Psoas muscle (tissue), 8 donors: ENCODE results near the gene ADARB1. TPM values are rescaled to one million over a fixed set of nuclear protein-coding genes. Genes with fewer than 3 reads are reported as not detected.
A peak's percentile ranks its signal among the peaks of the same experiment; 100 is the strongest.

Experiments used
- ATAC-seq, 4 donors: fragments of 200-7000 bp; cut with Tn5 transposase; one replicate each; pipeline ENCODE4 v1.9.1; 2020; ENCODE audit warnings: moderate library complexity in 3 of 4, mild to moderate bottlenecking in 2 of 4
- DNase-seq, 2 donors: peaks; one replicate each; pipeline ENCODE4 v3.0.0-alpha.2; 2020
- H3K27ac ChIP-seq: fragments of 200-600 bp; one replicate; pipeline ENCODE4 v1.8.0; 2022
- H3K27me3 ChIP-seq, 3 donors: fragments of 200-600 bp in 1 of 3; one replicate each; pipeline versions ENCODE4 v1.6.1 to v1.8.0; 2013 to 2022; ENCODE audit warnings: low read length in 2 of 3, mild to moderate bottlenecking in 2 of 3, moderate library complexity in 1 of 3; ENCODE audit not compliant: insufficient read depth in 3 of 3
- H3K36me3 ChIP-seq, 2 donors: fragments of 200-600 bp in 1 of 2; one replicate each; pipeline versions ENCODE4 v1.6.1 to v1.8.0; 2013 to 2022; ENCODE audit warnings: low read depth in 1 of 2, mild to moderate bottlenecking in 1 of 2, moderate library complexity in 1 of 2; ENCODE audit not compliant: insufficient read depth in 1 of 2
- H3K4me1 ChIP-seq: fragments of 200-600 bp; one replicate; pipeline ENCODE4 v1.8.0; 2022
- H3K4me3 ChIP-seq: fragments of 200-600 bp; one replicate; pipeline ENCODE4 v1.8.0; 2022; ENCODE audit warnings: mild to moderate bottlenecking
- H3K9me3 ChIP-seq: fragments of 200-600 bp; one replicate; pipeline ENCODE4 v1.8.0; 2022
- CTCF ChIP-seq: fragments of 200-600 bp; IDR thresholded peaks from one replicate; pipeline ENCODE4 v1.8.0; 2022; ENCODE audit warnings: antibody characterized with exemption
- WGBS, 3 donors: extraction: QIAGEN DNeasy Blood & Tissue Kit; methylation state at CpG; one replicate each; pipeline versions ENCODE4 v1.1.6 to v1.1.7; 2013; 5-methylcytosine and 5-hydroxymethylcytosine counted together
- intact Hi-C, 2 donors: fragments of 100-400 bp; cut with DNase I; formaldehyde crosslinking; loops; one replicate each; pipeline versions ENCODE4 v1.11.0 to v1.14.2; 2022
- polyA plus RNA-seq, 3 donors: library from polyadenylated mRNA; stranded (reverse); fragments of 200-250 nt; gene quantifications; one replicate each; pipeline ENCODE4 v1.2.3, GENCODE V29; 2013
- total RNA-seq, 4 donors: library from RNA; stranded (reverse); fragmentation: NEBNext Ultra II Directional in 2 of 4; extraction: Animal tissue kit (Norgen Biotek cat#: 25700) in 2 of 4; gene quantifications; one replicate each; pipeline versions ENCODE4 v1.2.1 to v1.2.4, GENCODE V29; 2021 to 2023
- donor health status: healthy with polysubstance abuse.
- donor health status: DM: no; HTN: no; CAD: no; lungs with moderate emphysema.
- donor health status: Bipolar disorder and iron deficiency.
- donor health status: healthy.
- donor health status: DM: yes; HTN: yes; CAD: no.
- donor health status: DM: no; HTN: no; CAD: no.
- donor health status: DM: no; HTN: no; CAD: no.
- donor health status: DM: yes; HTN: yes; CAD: no.

Gene ADARB1
- total and polyA plus RNA-seq, 7 donors, result 3.8 to 22.7 (median 6.9) TPM

GRCh38 chr21:45217010-45217409, 142.6 kb downstream of the ADARB1 start:
- ATAC-seq, result no peak
- intact Hi-C loops, result no loop called here
- Histone ChIP-seq H3K4me1 (no peaks in the 10 kb centered on the region), H3K36me3 (peaks cover 4 to 24% of the 10 kb centered on the region in 2 donors), H3K9me3 (peaks cover 9% of the 10 kb centered on the region), H3K27ac (no peak overlapping the region), H3K27me3 (no peaks in the 10 kb centered on the region), H3K4me3 (no peak overlapping the region)
- DNase-seq, result no peak
- no peak for TF ChIP-seq CTCF
- WGBS, 3 donors, result 81 to 84% (median 82%) methylated on average over 1 of the region's 1 CpG

GRCh38 chr21:45219517-45219916, 145.1 kb downstream of the ADARB1 start:
- Histone ChIP-seq H3K4me3 (no peak overlapping the region), H3K27ac (no peak overlapping the region), H3K27me3 (no peaks in the 10 kb centered on the region), H3K36me3 (peaks cover 4 to 38% of the 10 kb centered on the region in 2 donors), H3K4me1 (no peaks in the 10 kb centered on the region), H3K9me3 (peaks cover 9% of the 10 kb centered on the region)
- no peak for TF ChIP-seq CTCF
- intact Hi-C loops, result no loop called here
- no peak for ATAC-seq
- no peak for DNase-seq
- 89 to 92% (median 91%) methylated on average over 6 of the region's 6 CpGs for WGBS, 3 donors

DNA sequence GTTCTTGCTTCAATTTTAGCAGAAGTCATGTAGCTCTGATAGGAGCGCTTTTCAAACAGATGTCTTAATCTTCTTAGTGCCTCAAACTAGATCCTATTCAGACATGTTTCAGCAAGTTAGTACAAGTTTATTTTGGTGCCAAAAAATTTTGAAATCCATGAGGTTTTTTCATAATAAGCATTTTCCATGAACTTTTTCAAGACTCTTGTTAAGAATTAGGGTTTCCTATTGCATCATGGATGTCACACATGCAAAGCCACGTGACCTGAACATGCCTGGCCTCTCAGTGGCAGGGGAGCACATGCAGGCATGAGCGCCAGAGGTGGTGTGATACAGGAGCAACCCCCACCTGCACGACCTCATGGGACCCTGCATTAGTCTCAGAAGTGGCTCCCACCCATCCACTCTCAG, 145.7 kb downstream of the ADARB1 start:
- peak in 2 of 4 donors; percentile 30 to 55 for ATAC-seq
- no peak overlapping the region for H3K27ac ChIP-seq
- peaks cover 4 to 38% of the 10 kb centered on the region in 2 donors for H3K36me3 ChIP-seq

GRCh38 chr21:45220714-45221490, 146.5 kb downstream of the ADARB1 start:
- 94% methylated on average over 29 of the region's 29 CpGs for WGBS, 3 donors
- DNase-seq (no peak), ATAC-seq (no peak)
- Histone ChIP-seq H3K9me3 (peaks cover 9% of the 10 kb centered on the region), H3K36me3 (peaks cover 4 to 38% of the 10 kb centered on the region in 2 donors), H3K27ac (no peak overlapping the region), H3K27me3 (no peaks in the 10 kb centered on the region), H3K4me3 (no peak overlapping the region), H3K4me1 (no peaks in the 10 kb centered on the region)
- intact Hi-C loops, result no loop called here
- TF ChIP-seq CTCF, result no peak

More for the DNA sequence above, 145.7 kb downstream of the ADARB1 start:
- 76 to 86% (median 77%) methylated on average over 4 of the region's 4 CpGs for WGBS, 3 donors
- Histone ChIP-seq H3K4me1 (no peaks in the 10 kb centered on the region), H3K9me3 (peaks cover 9% of the 10 kb centered on the region), H3K27me3 (no peaks in the 10 kb centered on the region), H3K4me3 (no peak overlapping the region)
- intact Hi-C loops, result no loop called here
- TF ChIP-seq CTCF, result no peak
- peak in 1 of 2 donors; percentile 69 for DNase-seq
